ENCODE results near the gene RHBDL3.

GRCh38 chr17:32320847-32321246 lies 55.2 kb downstream of the RHBDL3 start:
- TF ChIP-seq CTCF (IDR thresholded peaks at IDR 0.05) = no peak
- no peak for TF ChIP-seq POLR2A (IDR thresholded peaks at IDR 0.05)
